Activated CD4-positive, alpha-beta T cell treated with anti-CD3 and anti-CD28 coated beads for 4 hours (primary cell): ENCODE data around the gene VPS13D.

Experiments used
- DNase-seq, 2 donors: peaks; one replicate each; pipeline ENCODE4 v3.0.0-alpha.2; 2020

The VPS13D gene

GRCh38 chr1:12542616-12543592 is 313.1 kb downstream of the VPS13D start:
- DNase-seq = no peak

- DNase-seq = no peak
Observed at GRCh38 chr1:12543740-12544154, 313.9 kb downstream of the VPS13D start.

GRCh38 chr1:12544357-12544756 is 314.5 kb downstream of the VPS13D start:
- no peak for DNase-seq

- no peak for DNase-seq
Observed at GRCh38 chr1:12544992-12545391, 315.2 kb downstream of the VPS13D start.

GRCh38 chr1:12546771-12547585 is 317.1 kb downstream of the VPS13D start:
- DNase-seq = no peak

GRCh38 chr1:12547586-12548225 is 317.9 kb downstream of the VPS13D start:
- DNase-seq = no peak

GRCh38 chr1:12548279-12548972 is 318.6 kb downstream of the VPS13D start:
- DNase-seq = no peak

- DNase-seq = no peak
Observed at GRCh38 chr1:12548973-12549459, 319.2 kb downstream of the VPS13D start.

- peak in 1 of 2 donors; percentile 23 for DNase-seq
Observed at GRCh38 chr1:12549460-12550349, 319.9 kb downstream of the VPS13D start.

GRCh38 chr1:12551584-12551983 is 321.8 kb downstream of the VPS13D start:
- no peak for DNase-seq

GRCh38 chr1:12552111-12552888 is 322.5 kb downstream of the VPS13D start:
- no peak for DNase-seq

- no peak for DNase-seq
Observed at GRCh38 chr1:12552951-12553921, 323.4 kb downstream of the VPS13D start.

GRCh38 chr1:12553963-12554362 is 324.1 kb downstream of the VPS13D start:
- DNase-seq = no peak

- no peak for DNase-seq
Observed at GRCh38 chr1:12554521-12555305, 324.9 kb downstream of the VPS13D start.

- no peak for DNase-seq
Observed at GRCh38 chr1:12555411-12556367, 325.9 kb downstream of the VPS13D start.

GRCh38 chr1:12556368-12556930 is 326.6 kb downstream of the VPS13D start:
- no peak for DNase-seq
